PC-3 (cell line): ENCODE results near the gene NUDT13.

ENCODE experiments used
- CTCF ChIP-seq: fragments of 300-600 bp; sonication (generic); conservative IDR thresholded peaks from 2 replicates; pipeline ENCODE4 v1.5.1; 2017; ENCODE audit warnings: antibody characterized with exemption, low read depth, mild to moderate bottlenecking, low read length
- EZH2 ChIP-seq: fragments of 300-600 bp; sonication (generic); IDR thresholded peaks from one replicate; pipeline ENCODE4 v1.6.1; 2017; ENCODE audit warnings: antibody characterized with exemption, mild to moderate bottlenecking, low read length; ENCODE audit not compliant: unreplicated experiment

- TF ChIP-seq CTCF, result no peak
- TF ChIP-seq EZH2, result no peak
These were observed 51.4 kb downstream of the NUDT13 start for GRCh38 chr10:73161662-73162061.
